Suprapubic skin (tissue), 4 donors: ENCODE measurements around the gene ADORA2A. TPM values are rescaled to one million over a fixed set of nuclear protein-coding genes. Genes with fewer than 3 reads are reported as not detected.
A peak's percentile ranks its signal among the peaks of the same experiment; 100 is the strongest.

Source experiments
- DNase-seq, 2 donors: peaks; one replicate each; pipeline ENCODE4 v3.0.0-alpha.2; 2019; ENCODE audit warnings: low spot score in 2 of 2
- H3K27ac ChIP-seq: fragments of 200-600 bp; sonication (generic); one replicate; pipeline ENCODE4 v1.5.1; 2019
- H3K27me3 ChIP-seq: fragments of 200-600 bp; sonication (generic); one replicate; pipeline ENCODE4 v1.5.1; 2019
- H3K36me3 ChIP-seq: fragments of 200-600 bp; sonication (generic); one replicate; pipeline ENCODE4 v1.5.1; 2019
- H3K4me1 ChIP-seq: fragments of 200-600 bp; sonication (generic); one replicate; pipeline ENCODE4 v1.5.1; 2019
- H3K4me3 ChIP-seq: fragments of 200-600 bp; sonication (generic); one replicate; pipeline ENCODE4 v1.5.1; 2019; ENCODE audit warnings: mild to moderate bottlenecking
- H3K9me3 ChIP-seq: fragments of 200-600 bp; sonication (generic); one replicate; pipeline ENCODE4 v1.5.1; 2019
- CTCF ChIP-seq, 2 donors: fragments of 200-600 bp in 1 of 2; fragments of 450-650 bp in 1 of 2; sonication (generic) in 1 of 2; IDR thresholded peaks; one replicate each; pipeline ENCODE4 v1.5.1; 2016 to 2019; ENCODE audit warnings: antibody characterized with exemption in 2 of 2, mild to moderate bottlenecking in 1 of 2, moderate library complexity in 1 of 2
- EP300 ChIP-seq: sonication (generic); formaldehyde crosslinking; IDR thresholded peaks from one replicate; pipeline ENCODE4 v1.6.1; 2017; ENCODE audit warnings: antibody characterized with exemption
- POLR2A ChIP-seq, 2 donors: fragments of 450-650 bp; IDR thresholded peaks; one replicate each; pipeline ENCODE4 v1.6.1; 2017; ENCODE audit warnings: antibody characterized with exemption in 2 of 2, mild to moderate bottlenecking in 2 of 2, moderate library complexity in 2 of 2
- POLR2AphosphoS5 ChIP-seq, 3 donors: sonication (generic); formaldehyde crosslinking; IDR thresholded peaks; one replicate each; pipeline ENCODE4 v1.6.1; 2017; ENCODE audit warnings: antibody characterized with exemption in 3 of 3
- WGBS: methylation state at CpG from one replicate; pipeline ENCODE4 v1.1.5; 2018; 5-methylcytosine and 5-hydroxymethylcytosine counted together
- total RNA-seq, 4 donors: library from RNA; depleted of rRNA; stranded (reverse); fragments of >200 nt; gene quantifications; one replicate each; pipeline ENCODE4 v1.1.0, GENCODE V29; 2016

ADORA2A gene
- total RNA-seq, 4 donors from 2014 or later = 2.2 to 5.1 (median 3.4) TPM

GRCh38 chr22:24402460-24403192 lies 24.8 kb upstream of the ADORA2A start:
- Histone ChIP-seq H3K27me3 (no peaks in the 10 kb centered on the region), H3K36me3 (peaks cover 12% of the 10 kb centered on the region), H3K9me3 (no peaks in the 10 kb centered on the region), H3K27ac (peak overlapping the region; percentile 17), H3K4me3 (no peak overlapping the region), H3K4me1 (peaks cover 29% of the 10 kb centered on the region)
- peak in 1 of 2 donors; percentile 82 for DNase-seq
- 12% methylated on average over 3 of the region's 3 CpGs for WGBS
- TF ChIP-seq CTCF (IDR thresholded peaks at IDR 0.05) = no peak
- no peak for TF ChIP-seq POLR2A (IDR thresholded peaks at IDR 0.05)
- TF ChIP-seq POLR2AphosphoS5 (IDR thresholded peaks at IDR 0.05) = no peak
- no peak for TF ChIP-seq EP300

- Histone ChIP-seq H3K4me1 (peaks cover 29% of the 10 kb centered on the region), H3K4me3 (no peak overlapping the region), H3K27me3 (no peaks in the 10 kb centered on the region), H3K9me3 (no peaks in the 10 kb centered on the region), H3K36me3 (peaks cover 6% of the 10 kb centered on the region), H3K27ac (no peak overlapping the region)
- no peak for DNase-seq
- WGBS = 92% methylated on average over 3 of the region's 3 CpGs
- TF ChIP-seq CTCF (IDR thresholded peaks at IDR 0.05) (no peak), POLR2A (IDR thresholded peaks at IDR 0.05) (no peak), POLR2AphosphoS5 (IDR thresholded peaks at IDR 0.05) (no peak), EP300 (no peak)
Measured at GRCh38 chr22:24403346-24403745, 24.1 kb upstream of the ADORA2A start.

GRCh38 chr22:24404561-24405275 lies 22.7 kb upstream of the ADORA2A start:
- Histone ChIP-seq H3K4me1 (peaks cover 29% of the 10 kb centered on the region), H3K27ac (no peak overlapping the region), H3K27me3 (no peaks in the 10 kb centered on the region), H3K36me3 (no peaks in the 10 kb centered on the region), H3K9me3 (no peaks in the 10 kb centered on the region), H3K4me3 (no peak overlapping the region)
- 89% methylated on average over 4 of the region's 9 CpGs for WGBS
- TF ChIP-seq EP300 (no peak), POLR2AphosphoS5 (IDR thresholded peaks at IDR 0.05) (no peak), POLR2A (IDR thresholded peaks at IDR 0.05) (no peak)
- DNase-seq = no peak

GRCh38 chr22:24405631-24406321 lies 21.6 kb upstream of the ADORA2A start:
- TF ChIP-seq POLR2A (IDR thresholded peaks at IDR 0.05) = no peak
- no peak for TF ChIP-seq CTCF (IDR thresholded peaks at IDR 0.05)
- TF ChIP-seq POLR2AphosphoS5 (IDR thresholded peaks at IDR 0.05) = no peak
- no peak for TF ChIP-seq EP300
- Histone ChIP-seq H3K27me3 (no peaks in the 10 kb centered on the region), H3K27ac (no peak overlapping the region), H3K4me3 (no peak overlapping the region), H3K9me3 (no peaks in the 10 kb centered on the region), H3K4me1 (peaks cover 29% of the 10 kb centered on the region), H3K36me3 (no peaks in the 10 kb centered on the region)
- no peak for DNase-seq
- 96% methylated on average over 12 of the region's 12 CpGs for WGBS

GRCh38 chr22:24406322-24407277 lies 20.8 kb upstream of the ADORA2A start:
- H3K9me3 ChIP-seq = no peaks in the 10 kb centered on the region
- peaks cover 26% of the 10 kb centered on the region for H3K4me1 ChIP-seq
- no peak overlapping the region for H3K4me3 ChIP-seq
- H3K27me3 ChIP-seq = no peaks in the 10 kb centered on the region
- WGBS = 80% methylated on average over 19 of the region's 19 CpGs
- DNase-seq = no peak
- TF ChIP-seq EP300 = no peak
- TF ChIP-seq CTCF (IDR thresholded peaks at IDR 0.05) = no peak
- TF ChIP-seq POLR2A (IDR thresholded peaks at IDR 0.05) = no peak
- TF ChIP-seq POLR2AphosphoS5 (IDR thresholded peaks at IDR 0.05) = no peak
- H3K36me3 ChIP-seq = peaks cover 3% of the 10 kb centered on the region
- no peak overlapping the region for H3K27ac ChIP-seq
